ENCODE data around the gene DHFR2.

The DHFR2 gene

GRCh38 chr3:94020293-94020692 is 42.4 kb downstream of the DHFR2 start:
- Histone ChIP-seq H3K27ac (ENCODE audit: extremely low read depth, low read depth, low read length) (no peak overlapping the region), H3K4me3 (ENCODE audit: low read depth, low read length) (no peak overlapping the region), H3K9me3 (ENCODE audit: control insufficient read depth, insufficient read depth, low read depth, low read length) (no peaks in the 10 kb centered on the region), H3K36me3 (ENCODE audit: control insufficient read depth in 2 of 2, insufficient read depth in 1 of 2, low read length in 2 of 2) (no peaks in the 10 kb centered on the region; a peak in 1 of 3 replicates), H3K4me1 (ENCODE audit: control insufficient read depth, insufficient read depth, low read length) (no peaks in the 10 kb centered on the region)
- TF ChIP-seq PRDM6 (tag by site-specific recombination; IDR thresholded peaks at IDR 0.05) (0 out of 2 replicates have a peak, but pooled peaks have one; percentile 21), PRDM1 (tag by site-specific recombination; IDR thresholded peaks at IDR 0.05) (no peak)
- POLR2A ChIA-PET: no interaction called here
- CTCF ChIA-PET: no interaction called here

- Histone ChIP-seq H3K4me1 (ENCODE audit: control insufficient read depth, insufficient read depth, low read length) (no peaks in the 10 kb centered on the region), H3K9me3 (ENCODE audit: control insufficient read depth, insufficient read depth, low read depth, low read length) (no peaks in the 10 kb centered on the region), H3K36me3 (ENCODE audit: control insufficient read depth in 2 of 2, insufficient read depth in 1 of 2, low read length in 2 of 2) (no peaks in the 10 kb centered on the region; a peak in 1 of 3 replicates), H3K4me3 (ENCODE audit: low read depth, low read length) (no peak overlapping the region), H3K27ac (ENCODE audit: extremely low read depth, low read depth, low read length) (no peak overlapping the region)
- CTCF ChIA-PET: no interaction called here
- POLR2A ChIA-PET: no interaction called here
- no peak for TF ChIP-seq ZNF132 (tag by site-specific recombination; IDR thresholded peaks at IDR 0.05; ENCODE audit: borderline replicate concordance)
- no peak for TF ChIP-seq ZNF785 (tag by site-specific recombination; IDR thresholded peaks at IDR 0.05)
- no peak for TF ChIP-seq ZNF426 (tag by site-specific recombination; IDR thresholded peaks at IDR 0.05)
- TF ChIP-seq ZNF266 (tag by site-specific recombination; IDR thresholded peaks at IDR 0.05; ENCODE audit: low read depth): no peak
- no peak for TF ChIP-seq ZNF555 (tag by site-specific recombination; conservative IDR thresholded peaks at IDR 0.05)
- no peak for TF ChIP-seq ZNF292 (tag by site-specific recombination; IDR thresholded peaks at IDR 0.05; ENCODE audit: borderline replicate concordance, low read depth)
- no peak for TF ChIP-seq ZNF510 (tag by site-specific recombination; IDR thresholded peaks at IDR 0.05; ENCODE audit: insufficient replicate concordance)
- TF ChIP-seq ZFP69B (tag by site-specific recombination; IDR thresholded peaks at IDR 0.05): no peak
These were observed 43.1 kb downstream of the DHFR2 start for GRCh38 chr3:94019659-94020058.

GRCh38 chr3:94015025-94015424 is 47.7 kb downstream of the DHFR2 start:
- TF ChIP-seq ZNF174 (tag by site-specific recombination; IDR thresholded peaks at IDR 0.05) (no peak), PRDM10 (tag by site-specific recombination; IDR thresholded peaks at IDR 0.05) (no peak), ZNF354C (tag by site-specific recombination; IDR thresholded peaks at IDR 0.05; ENCODE audit: borderline replicate concordance, low read depth) (no peak), ZNF837 (tag by site-specific recombination; IDR thresholded peaks at IDR 0.05) (no peak)
- POLR2A ChIA-PET: no interaction called here

More at GRCh38 chr3:94015025-94015424, 47.7 kb downstream of the DHFR2 start:
- no peak overlapping the region for H3K27ac ChIP-seq (ENCODE audit: extremely low read depth, low read depth, low read length)
- no peaks in the 10 kb centered on the region for H3K36me3 ChIP-seq (ENCODE audit: control insufficient read depth in 2 of 2, insufficient read depth in 1 of 2, low read length in 2 of 2)
- no peak overlapping the region for H3K4me3 ChIP-seq (ENCODE audit: low read depth, low read length)
- CTCF ChIA-PET: interaction anchor here (0.7 to 1.5 kb wide), 4 partner anchors 10 to 160 kb away, joined by 3 to 4 read pairs (median 3); no protein-coding TSS in a partner anchor
- H3K4me1 ChIP-seq (ENCODE audit: control insufficient read depth, insufficient read depth, low read length): no peaks in the 10 kb centered on the region
- no peaks in the 10 kb centered on the region for H3K9me3 ChIP-seq (ENCODE audit: control insufficient read depth, insufficient read depth, low read depth, low read length)

All from HEK293 (cell line).